ACC112 (cell line): ENCODE results near the gene CCDC146.

Source experiments
- H2AFZ ChIP-seq: fragments of 200-600 bp; sonication (generic); one replicate; pipeline ENCODE4 v1.6.0; 2017; ENCODE audit warnings: antibody characterized with exemption, low read length; ENCODE audit not compliant: unreplicated experiment
- H3K27ac ChIP-seq: fragments of 200-600 bp; sonication (generic); 2 replicates; pipeline ENCODE4 v1.5.1; 2014; ENCODE audit warnings: low read depth, mild to moderate bottlenecking, antibody characterized with exemption, low read length, moderate library complexity
- H3K27me3 ChIP-seq: fragments of 200-600 bp; sonication (generic); 2 replicates; pipeline ENCODE4 v1.6.1; 2014; ENCODE audit warnings: mild to moderate bottlenecking, antibody characterized with exemption, low read length, moderate library complexity, mixed read lengths; ENCODE audit not compliant: insufficient read depth
- H3K36me3 ChIP-seq: fragments of 200-600 bp; sonication (generic); 2 replicates; pipeline ENCODE4 v1.6.1; 2016; ENCODE audit warnings: mild to moderate bottlenecking, antibody characterized with exemption, low read length, moderate library complexity, mixed read lengths; ENCODE audit not compliant: insufficient read depth
- H3K4me1 ChIP-seq: fragments of 200-600 bp; sonication (generic); one replicate; pipeline ENCODE4 v1.6.1; 2016; ENCODE audit warnings: low read length, mixed read lengths; ENCODE audit not compliant: insufficient read depth, unreplicated experiment, control insufficient read depth
- H3K4me3 ChIP-seq: fragments of 200-600 bp; sonication (generic); 2 replicates; pipeline ENCODE4 v1.5.1; 2014; ENCODE audit warnings: mild to moderate bottlenecking, low read depth, low read length
- H3K79me2 ChIP-seq: fragments of 200-600 bp; sonication (generic); one replicate; pipeline ENCODE4 v1.6.0; 2016; ENCODE audit warnings: low read length; ENCODE audit not compliant: control insufficient read depth, unreplicated experiment, insufficient read depth

CCDC146 gene

GRCh38 chr7:77315182-77315591 is 192.8 kb downstream of the CCDC146 start:
- H3K4me3 ChIP-seq: no peak overlapping the region
- no peak overlapping the region for H3K27ac ChIP-seq
- peaks cover 5% of the 10 kb centered on the region for H3K4me1 ChIP-seq
- no peaks in the 10 kb centered on the region for H3K79me2 ChIP-seq
- no peak overlapping the region for H2AFZ ChIP-seq
- no peaks in the 10 kb centered on the region for H3K27me3 ChIP-seq
- H3K36me3 ChIP-seq: peaks cover 8% of the 10 kb centered on the region; the same call in 1 of the 2 replicates

- no peak overlapping the region for H3K27ac ChIP-seq
- H2AFZ ChIP-seq: no peak overlapping the region
- no peaks in the 10 kb centered on the region for H3K27me3 ChIP-seq
- peaks cover 5% of the 10 kb centered on the region for H3K4me1 ChIP-seq
- no peaks in the 10 kb centered on the region for H3K79me2 ChIP-seq
- H3K4me3 ChIP-seq: no peak overlapping the region
- 0 out of 2 replicates have a peak, but pooled peaks cover 4% of the 10 kb centered on the region for H3K36me3 ChIP-seq
Observed at GRCh38 chr7:77316219-77316978, 194.0 kb downstream of the CCDC146 start.

- H3K27ac ChIP-seq: no peak overlapping the region
- peaks cover 5% of the 10 kb centered on the region for H3K4me1 ChIP-seq
- H3K36me3 ChIP-seq: 0 out of 2 replicates have a peak, but pooled peaks cover 4% of the 10 kb centered on the region
- no peak overlapping the region for H3K4me3 ChIP-seq
- no peaks in the 10 kb centered on the region for H3K27me3 ChIP-seq
- H3K79me2 ChIP-seq: no peaks in the 10 kb centered on the region
- H2AFZ ChIP-seq: no peak overlapping the region
Observed at GRCh38 chr7:77318019-77318418, 195.6 kb downstream of the CCDC146 start.

- Histone ChIP-seq H3K4me1 (peaks cover 5% of the 10 kb centered on the region), H3K27me3 (no peaks in the 10 kb centered on the region), H3K79me2 (no peaks in the 10 kb centered on the region), H3K27ac (no peak overlapping the region), H2AFZ (no peak overlapping the region), H3K4me3 (no peak overlapping the region), H3K36me3 (0 out of 2 replicates have a peak, but pooled peaks cover 4% of the 10 kb centered on the region)
Observed at GRCh38 chr7:77320137-77320536, 197.7 kb downstream of the CCDC146 start.

GRCh38 chr7:77320714-77321113 is 198.3 kb downstream of the CCDC146 start:
- H3K4me1 ChIP-seq: peaks cover 6% of the 10 kb centered on the region
- no peak overlapping the region for H2AFZ ChIP-seq
- no peaks in the 10 kb centered on the region for H3K79me2 ChIP-seq
- H3K4me3 ChIP-seq: no peak overlapping the region
- H3K27me3 ChIP-seq: no peaks in the 10 kb centered on the region
- 0 out of 2 replicates have a peak, but pooled peaks cover 4% of the 10 kb centered on the region for H3K36me3 ChIP-seq
- no peak overlapping the region for H3K27ac ChIP-seq

GRCh38 chr7:77321300-77321699 is 198.9 kb downstream of the CCDC146 start:
- peaks cover 12% of the 10 kb centered on the region for H3K4me1 ChIP-seq
- H3K4me3 ChIP-seq: no peak overlapping the region
- 0 out of 2 replicates have a peak, but pooled peaks cover 4% of the 10 kb centered on the region for H3K36me3 ChIP-seq
- no peaks in the 10 kb centered on the region for H3K27me3 ChIP-seq
- no peak overlapping the region for H3K27ac ChIP-seq
- no peaks in the 10 kb centered on the region for H3K79me2 ChIP-seq
- H2AFZ ChIP-seq: no peak overlapping the region

- no peak overlapping the region for H2AFZ ChIP-seq
- H3K27me3 ChIP-seq: no peaks in the 10 kb centered on the region
- H3K36me3 ChIP-seq: no peaks in the 10 kb centered on the region
- peaks cover 52% of the 10 kb centered on the region for H3K4me1 ChIP-seq
- H3K79me2 ChIP-seq: no peaks in the 10 kb centered on the region
- H3K4me3 ChIP-seq: no peak overlapping the region
- peak overlapping the region; percentile 67; the same call in 1 of the 2 replicates for H3K27ac ChIP-seq
Observed at GRCh38 chr7:77326131-77326530, 203.7 kb downstream of the CCDC146 start.

GRCh38 chr7:77327067-77327931 is 204.9 kb downstream of the CCDC146 start:
- no peaks in the 10 kb centered on the region for H3K27me3 ChIP-seq
- no peak overlapping the region for H2AFZ ChIP-seq
- H3K36me3 ChIP-seq: no peaks in the 10 kb centered on the region
- peak overlapping the region; percentile 67; the same call in 1 of the 2 replicates for H3K27ac ChIP-seq
- no peaks in the 10 kb centered on the region for H3K79me2 ChIP-seq
- H3K4me1 ChIP-seq: peaks cover 59% of the 10 kb centered on the region
- H3K4me3 ChIP-seq: no peak overlapping the region; the same call in 1 of the 2 replicates

- Histone ChIP-seq H3K27me3 (no peaks in the 10 kb centered on the region), H3K4me1 (peaks cover 59% of the 10 kb centered on the region), H3K4me3 (peak overlapping the region; percentile 37), H3K27ac (peak overlapping the region; percentile 67), H3K79me2 (no peaks in the 10 kb centered on the region), H2AFZ (peak overlapping the region; percentile 48), H3K36me3 (no peaks in the 10 kb centered on the region)
Observed at GRCh38 chr7:77327932-77328628, 205.7 kb downstream of the CCDC146 start.

- Histone ChIP-seq H3K4me1 (peaks cover 59% of the 10 kb centered on the region), H3K4me3 (peak overlapping the region; percentile 37), H3K27me3 (no peaks in the 10 kb centered on the region), H3K27ac (peak overlapping the region; percentile 67), H3K36me3 (no peaks in the 10 kb centered on the region), H3K79me2 (no peaks in the 10 kb centered on the region), H2AFZ (peak overlapping the region; percentile 14)
Observed at GRCh38 chr7:77328669-77329068, 206.3 kb downstream of the CCDC146 start.
